Bronchial epithelial cell (primary cell): ENCODE results near the gene BRD9. TPM values are rescaled to one million over a fixed set of nuclear protein-coding genes. Genes with fewer than 3 reads are reported as not detected.
"Not testable (repeated sequence)": the region's sequence is repeated elsewhere in the genome, so short reads cannot be mapped to it uniquely, and the experiment has no call there.

Experiments used
- DNase-seq: peaks from one replicate; pipeline ENCODE4 v3.0.0-alpha.2; 2010; ENCODE audit warnings: low read depth
- FAIRE-seq: peaks from 2 replicates; lab custom pipeline; 2011; peaks lifted over from hg19 to GRCh38; lab: Jason Lieb, UNC
- H3K27me3 ChIP-seq: 2 replicates; pipeline ENCODE4 v1.5.1; 2011; ENCODE audit warnings: low read length; ENCODE audit not compliant: control insufficient read depth, insufficient read depth
- H3K36me3 ChIP-seq: 2 replicates; pipeline ENCODE4 v1.5.1; 2011; ENCODE audit warnings: low read length; ENCODE audit not compliant: control insufficient read depth, insufficient read depth
- H3K4me3 ChIP-seq: 2 replicates; pipeline ENCODE4 v1.5.1; 2011; ENCODE audit warnings: mild to moderate bottlenecking, low read depth, low read length, control low read depth
- CTCF ChIP-seq: IDR thresholded peaks from 2 replicates; pipeline ENCODE4 v1.5.1; 2011; ENCODE audit warnings: mild to moderate bottlenecking, moderate library complexity, low read length, control low read depth, inconsistent platforms; ENCODE audit not compliant: insufficient read depth, severe bottlenecking
- total RNA-seq: library from RNA; depleted of rRNA; stranded (reverse); fragments of >200 nt; gene quantifications from 2 replicates; pipeline ENCODE4 v1.2.1, GENCODE V29; 2014

BRD9 gene
- total RNA-seq, 1 donor from 2014 or later: 36.1 TPM

GRCh38 chr5:931570-932145 lies 39.1 kb upstream of the BRD9 start:
- no peak for FAIRE-seq
- Histone ChIP-seq H3K4me3 (no peak overlapping the region), H3K27me3 (peaks cover 3% of the 10 kb centered on the region), H3K36me3 (no peaks in the 10 kb centered on the region)
- TF ChIP-seq CTCF: no peak
- DNase-seq: no peak

GRCh38 chr5:930866-931265 lies 38.3 kb upstream of the BRD9 start:
- H3K36me3 ChIP-seq: no peaks in the 10 kb centered on the region
- H3K27me3 ChIP-seq: peaks cover 5% of the 10 kb centered on the region
- DNase-seq: peak; percentile 8
- no peak for TF ChIP-seq CTCF
- no peak for FAIRE-seq
- H3K4me3 ChIP-seq: no peak overlapping the region

GRCh38 chr5:929596-929995 lies 37.0 kb upstream of the BRD9 start:
- TF ChIP-seq CTCF: no peak
- DNase-seq (no peak), FAIRE-seq (peak; percentile 62)
- Histone ChIP-seq H3K4me3 (no peak overlapping the region), H3K36me3 (no peaks in the 10 kb centered on the region), H3K27me3 (peaks cover 5% of the 10 kb centered on the region)

DNA sequence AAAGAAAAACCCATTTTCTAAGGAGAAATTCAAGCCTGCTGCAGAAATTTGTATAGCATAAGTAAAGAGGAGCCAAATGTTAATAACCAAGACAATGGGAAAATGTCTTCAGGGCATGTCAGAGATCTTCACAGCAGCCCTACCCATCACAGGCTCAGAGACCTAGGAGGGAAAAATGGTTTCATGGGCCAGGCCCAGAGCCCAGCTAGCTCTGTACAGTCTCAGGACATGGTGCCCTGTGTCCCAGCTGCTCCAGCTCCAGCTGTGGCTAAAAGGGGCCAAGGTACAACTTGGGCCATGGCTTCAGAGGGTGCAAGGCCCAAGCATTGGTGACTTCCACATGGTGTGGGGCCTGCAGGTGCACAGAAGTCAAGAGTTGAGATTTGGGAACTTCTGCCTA lies 36.6 kb upstream of the BRD9 start:
- not testable (repeated sequence) for FAIRE-seq, H3K27me3 ChIP-seq, H3K4me3 ChIP-seq, DNase-seq, H3K36me3 ChIP-seq

- DNase-seq: no peak
- FAIRE-seq: no peak
- Histone ChIP-seq H3K36me3 (no peaks in the 10 kb centered on the region), H3K27me3 (peaks cover 5% of the 10 kb centered on the region), H3K4me3 (no peak overlapping the region)
- TF ChIP-seq CTCF: no peak
Measured at GRCh38 chr5:927172-928015, 34.8 kb upstream of the BRD9 start.

- TF ChIP-seq CTCF: peak; percentile 41
- peak; percentile 3 for DNase-seq
- Histone ChIP-seq H3K36me3 (no peaks in the 10 kb centered on the region), H3K4me3 (peak overlapping the region; percentile 11), H3K27me3 (peaks cover 5% of the 10 kb centered on the region)
- FAIRE-seq: no peak
Measured at GRCh38 chr5:926417-927171, 34.0 kb upstream of the BRD9 start.
